IPS-20b (cell line): Measurements from ENCODE around the gene CLC.
"Not testable (repeated sequence)": the region's sequence is repeated elsewhere in the genome, so short reads cannot be mapped to it uniquely, and the experiment has no call there.

Source experiments
- H3K27ac ChIP-seq: one replicate; pipeline ENCODE4 v1.5.1; 2013; ENCODE audit warnings: low read length
- H3K27me3 ChIP-seq: 2 replicates; pipeline ENCODE4 v1.6.1; 2013; ENCODE audit warnings: mild to moderate bottlenecking, low read length, inconsistent platforms; ENCODE audit not compliant: insufficient read depth
- H3K36me3 ChIP-seq: 2 replicates; pipeline ENCODE4 v1.6.1; 2013; ENCODE audit warnings: low read depth, mild to moderate bottlenecking, inconsistent platforms, low read length, moderate library complexity; ENCODE audit not compliant: insufficient read depth
- H3K4me1 ChIP-seq: 2 replicates; pipeline ENCODE4 v1.6.1; 2013; ENCODE audit warnings: mild to moderate bottlenecking, control low read depth, inconsistent platforms, low read length, moderate library complexity; ENCODE audit not compliant: insufficient read depth
- H3K4me3 ChIP-seq: 2 replicates; pipeline ENCODE4 v1.5.1; 2013; ENCODE audit warnings: mild to moderate bottlenecking, low read length, inconsistent platforms
- H3K9ac ChIP-seq: 2 replicates; pipeline ENCODE4 v1.6.1; 2013; ENCODE audit warnings: low read depth, mild to moderate bottlenecking, inconsistent platforms, low read length, moderate library complexity
- H3K9me3 ChIP-seq: 2 replicates; pipeline ENCODE4 v1.6.1; 2013; ENCODE audit warnings: mild to moderate bottlenecking, low read depth, low read length, inconsistent platforms; ENCODE audit not compliant: insufficient read depth

The CLC gene

GRCh38 chr19:39696387-39696786 is 41.4 kb downstream of the CLC start:
- no peaks in the 10 kb centered on the region for H3K4me1 ChIP-seq
- H3K4me3 ChIP-seq: no peak overlapping the region
- no peaks in the 10 kb centered on the region for H3K36me3 ChIP-seq
- H3K27ac ChIP-seq: no peak overlapping the region
- H3K9ac ChIP-seq: no peak overlapping the region
- H3K27me3 ChIP-seq: no peaks in the 10 kb centered on the region
- no peaks in the 10 kb centered on the region for H3K9me3 ChIP-seq

- H3K9me3 ChIP-seq: no peaks in the 10 kb centered on the region
- no peak overlapping the region for H3K4me3 ChIP-seq
- no peaks in the 10 kb centered on the region for H3K27me3 ChIP-seq
- no peak overlapping the region for H3K27ac ChIP-seq
- H3K9ac ChIP-seq: no peak overlapping the region
- H3K36me3 ChIP-seq: no peaks in the 10 kb centered on the region
- H3K4me1 ChIP-seq: no peaks in the 10 kb centered on the region
These were observed 42.1 kb downstream of the CLC start for GRCh38 chr19:39695759-39696158.

GRCh38 chr19:39692822-39693221 is 45.0 kb downstream of the CLC start:
- no peaks in the 10 kb centered on the region for H3K27me3 ChIP-seq
- no peaks in the 10 kb centered on the region for H3K9me3 ChIP-seq
- H3K9ac ChIP-seq: no peak overlapping the region
- H3K27ac ChIP-seq: no peak overlapping the region
- no peaks in the 10 kb centered on the region for H3K36me3 ChIP-seq
- H3K4me1 ChIP-seq: no peaks in the 10 kb centered on the region; the same call in 1 of the 2 replicates
- no peak overlapping the region for H3K4me3 ChIP-seq

GRCh38 chr19:39692166-39692565 is 45.7 kb downstream of the CLC start:
- H3K36me3 ChIP-seq: no peaks in the 10 kb centered on the region
- no peaks in the 10 kb centered on the region for H3K27me3 ChIP-seq
- H3K4me1 ChIP-seq: no peaks in the 10 kb centered on the region; the same call in 1 of the 2 replicates
- H3K4me3 ChIP-seq: no peak overlapping the region
- no peak overlapping the region for H3K27ac ChIP-seq
- no peaks in the 10 kb centered on the region for H3K9me3 ChIP-seq
- H3K9ac ChIP-seq: no peak overlapping the region

DNA sequence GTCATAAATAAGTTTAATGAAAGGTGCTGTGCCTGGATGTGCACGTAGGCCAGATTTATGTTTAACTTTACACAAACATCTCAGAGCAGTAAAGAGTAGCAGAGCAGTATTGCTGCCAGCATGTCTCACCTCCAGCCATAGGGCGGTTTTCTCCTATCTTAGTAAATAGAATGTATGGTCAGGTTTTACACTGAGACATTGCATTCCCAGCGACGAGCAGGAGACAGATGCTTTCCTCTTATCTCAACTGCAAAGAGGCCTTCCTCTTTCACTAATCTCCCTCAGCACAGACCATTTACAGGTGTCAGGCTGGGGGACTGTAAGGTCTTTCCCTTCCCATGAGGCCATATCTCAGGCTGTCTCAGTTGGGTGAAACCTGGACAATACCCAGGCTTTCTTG is 49.2 kb downstream of the CLC start:
- H3K9me3 ChIP-seq, H3K27me3 ChIP-seq, H3K36me3 ChIP-seq, H3K27ac ChIP-seq, H3K9ac ChIP-seq, H3K4me1 ChIP-seq, H3K4me3 ChIP-seq: not testable (repeated sequence)

DNA sequence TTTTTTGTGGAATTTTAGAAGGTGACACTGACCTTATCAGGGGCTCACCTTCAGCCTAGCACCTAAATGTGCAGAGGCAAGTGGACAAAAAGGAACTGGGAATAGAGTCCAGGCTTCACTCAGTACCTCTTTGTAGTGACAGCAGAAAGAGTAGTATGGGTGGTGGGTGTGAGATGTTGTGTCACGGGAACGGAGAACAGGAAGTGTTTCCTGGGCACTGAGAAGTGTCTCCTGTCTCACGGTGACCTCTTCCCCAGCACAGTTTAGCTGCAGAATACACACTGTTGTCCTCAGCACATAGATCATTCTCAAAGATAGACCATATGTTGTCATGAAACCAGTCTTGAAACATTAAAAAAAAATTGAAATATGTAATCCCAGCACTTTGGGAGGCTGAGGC is 51.1 kb downstream of the CLC start:
- Histone ChIP-seq H3K9me3 (no peaks in the 10 kb centered on the region), H3K9ac (no peak overlapping the region), H3K27ac (no peak overlapping the region), H3K4me3 (no peak overlapping the region), H3K4me1 (no peaks in the 10 kb centered on the region; the same call in 1 of the 2 replicates), H3K36me3 (no peaks in the 10 kb centered on the region), H3K27me3 (no peaks in the 10 kb centered on the region)

DNA sequence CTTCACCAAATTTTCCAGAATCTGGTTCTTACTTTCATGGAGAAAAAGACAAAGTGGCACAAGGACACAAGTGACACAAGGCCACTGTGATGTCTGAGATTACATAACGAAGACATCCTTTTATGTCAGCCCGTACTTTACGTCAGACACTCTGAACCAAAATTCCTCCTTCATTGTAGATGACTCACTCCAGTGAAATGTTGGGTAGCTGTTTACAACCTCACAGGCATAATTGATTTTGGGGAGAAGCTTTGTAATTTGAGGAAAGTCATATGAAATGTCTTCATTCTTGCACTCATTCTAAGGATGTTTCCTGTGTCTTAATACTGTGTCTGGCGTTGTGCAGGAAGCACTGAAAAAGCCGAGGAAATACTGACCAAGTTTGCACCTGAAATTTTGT is 53.6 kb downstream of the CLC start:
- H3K4me3 ChIP-seq: no peak overlapping the region
- no peaks in the 10 kb centered on the region for H3K36me3 ChIP-seq
- H3K9me3 ChIP-seq: no peaks in the 10 kb centered on the region
- H3K27me3 ChIP-seq: no peaks in the 10 kb centered on the region
- H3K9ac ChIP-seq: no peak overlapping the region
- H3K4me1 ChIP-seq: no peaks in the 10 kb centered on the region
- no peak overlapping the region for H3K27ac ChIP-seq

DNA sequence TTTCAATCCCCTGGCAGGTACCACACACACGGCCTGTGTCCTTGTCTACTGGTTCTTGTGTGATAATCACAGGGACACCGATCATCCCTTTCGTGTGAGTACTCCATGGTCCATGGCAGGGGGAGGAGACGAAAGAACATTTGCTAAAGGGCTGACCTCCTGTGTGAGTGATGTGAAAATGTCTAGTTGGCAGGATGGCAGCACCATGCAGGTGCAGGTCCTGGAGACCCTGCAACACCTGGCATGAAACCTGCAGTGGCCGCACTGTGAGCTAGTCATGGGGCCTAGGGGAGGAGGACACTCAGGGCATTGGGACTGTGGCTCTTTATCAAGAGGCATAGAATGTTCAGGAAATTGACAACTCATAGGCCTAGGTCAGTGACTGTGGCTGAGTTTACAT is 56.4 kb downstream of the CLC start:
- Histone ChIP-seq H3K27me3 (no peaks in the 10 kb centered on the region), H3K4me3 (no peak overlapping the region), H3K9ac (no peak overlapping the region), H3K9me3 (no peaks in the 10 kb centered on the region), H3K36me3 (no peaks in the 10 kb centered on the region), H3K27ac (no peak overlapping the region), H3K4me1 (no peaks in the 10 kb centered on the region)
